Neural cell (in vitro differentiated cells): Measurements from ENCODE around the gene DLX1. TPM values are rescaled to one million over a fixed set of nuclear protein-coding genes. Genes with fewer than 3 reads are reported as not detected.
A peak's percentile ranks its signal among the peaks of the same experiment; 100 is the strongest.

Experiments
- H2AFZ ChIP-seq: fragments of 200-600, 300-800 bp; sonication (generic), shearing (Covaris generic); 2 replicates; pipeline ENCODE4 v1.6.0; 2014; ENCODE audit warnings: low read depth, mild to moderate bottlenecking, antibody characterized with exemption, low read length, moderate library complexity
- H3F3A ChIP-seq: fragments of 200-600 bp; shearing (Covaris generic); 2 replicates; pipeline ENCODE4 v1.6.1; 2016; ENCODE audit warnings: mild to moderate bottlenecking, moderate library complexity, mixed read lengths, antibody characterized with exemption, low read length; ENCODE audit not compliant: insufficient read depth, poor library complexity, severe bottlenecking
- H3K27ac ChIP-seq: fragments of 200-600, 300-800 bp; sonication (generic), shearing (Covaris generic); 2 replicates; pipeline ENCODE4 v1.5.1; 2014; ENCODE audit warnings: mild to moderate bottlenecking, low read length, moderate library complexity
- H3K27me3 ChIP-seq: fragments of 300-800, 200-600 bp; sonication (generic), shearing (Covaris generic); 2 replicates; pipeline ENCODE4 v1.6.0; 2014; ENCODE audit warnings: mild to moderate bottlenecking, low read depth, low read length, moderate library complexity; ENCODE audit not compliant: insufficient read depth
- H3K36me3 ChIP-seq: fragments of 300-800, 200-600 bp; sonication (generic), shearing (Covaris generic); 2 replicates; pipeline ENCODE4 v1.5.1; 2014; ENCODE audit warnings: mild to moderate bottlenecking, antibody characterized with exemption, low read length, moderate library complexity; ENCODE audit not compliant: insufficient read depth
- H3K4me2 ChIP-seq: fragments of 300-800, 200-600 bp; sonication (generic), shearing (Covaris generic); 2 replicates; pipeline ENCODE4 v1.6.0; 2014; ENCODE audit warnings: mild to moderate bottlenecking, low read length
- H3K4me3 ChIP-seq: fragments of 300-800, 200-600 bp; sonication (generic), shearing (Covaris generic); 2 replicates; pipeline ENCODE4 v1.5.1; 2014; ENCODE audit warnings: mild to moderate bottlenecking, low read length, moderate library complexity
- H3K79me2 ChIP-seq: fragments of 200-600 bp; shearing (Covaris generic); replicated peaks from 2 replicates; pipeline ENCODE4 v1.6.0; 2014; ENCODE audit warnings: mild to moderate bottlenecking, low read length, moderate library complexity; ENCODE audit not compliant: insufficient read depth
- H3K9ac ChIP-seq: fragments of 300-800, 200-600 bp; sonication (generic), shearing (Covaris generic); 2 replicates; pipeline ENCODE4 v1.6.1; 2016; ENCODE audit warnings: mild to moderate bottlenecking, low read length, mixed read lengths
- H3K9me2 ChIP-seq: fragments of 200-600 bp; shearing (Covaris generic); 2 replicates; pipeline ENCODE4 v1.6.1; 2016; ENCODE audit warnings: mild to moderate bottlenecking, low read length, mixed read lengths; ENCODE audit not compliant: insufficient read depth
- H3K9me3 ChIP-seq: fragments of 200-600, 300-800 bp; sonication (generic), shearing (Covaris generic); 2 replicates; pipeline ENCODE4 v1.6.1; 2016; ENCODE audit warnings: mild to moderate bottlenecking, mixed run types, low read length, moderate library complexity, mixed read lengths
- H4K20me1 ChIP-seq: fragments of 200-600 bp; shearing (Covaris generic); 2 replicates; pipeline ENCODE4 v1.6.1; 2016; ENCODE audit warnings: mild to moderate bottlenecking, mixed run types; ENCODE audit not compliant: insufficient read depth
- EP300 ChIP-seq: fragments of 450-650 bp; conservative IDR thresholded peaks from 2 replicates; pipeline ENCODE4 v1.6.1; 2014; ENCODE audit warnings: antibody characterized with exemption, mild to moderate bottlenecking, moderate library complexity; ENCODE audit not compliant: poor library complexity, severe bottlenecking
- EZH2 ChIP-seq: fragments of 200-600, 300-800 bp; shearing (Covaris generic), sonication (generic); IDR thresholded peaks from 2 replicates; pipeline ENCODE4 v1.6.1; 2014; ENCODE audit warnings: antibody characterized with exemption, low read length, borderline replicate concordance, mild to moderate bottlenecking; ENCODE audit not compliant: insufficient read depth, poor library complexity, severe bottlenecking
- MXI1 ChIP-seq: fragments of 450-650 bp; conservative IDR thresholded peaks from 2 replicates; pipeline ENCODE4 v1.6.1; 2014; ENCODE audit warnings: antibody characterized with exemption, mild to moderate bottlenecking; ENCODE audit not compliant: poor library complexity, severe bottlenecking
- POLR2AphosphoS5 ChIP-seq: IDR thresholded peaks from 2 replicates; pipeline ENCODE4 v1.6.1; 2012
- RAD21 ChIP-seq: fragments of 450-650 bp; conservative IDR thresholded peaks from 2 replicates; pipeline ENCODE4 v1.6.1; 2014; ENCODE audit warnings: antibody characterized with exemption, mild to moderate bottlenecking, moderate library complexity
- REST ChIP-seq: IDR thresholded peaks from 2 replicates; pipeline ENCODE4 v1.6.1; 2012; ENCODE audit warnings: borderline replicate concordance
- SMC3 ChIP-seq: fragments of 450-650 bp; conservative IDR thresholded peaks from 2 replicates; pipeline ENCODE4 v1.6.1; 2014; ENCODE audit warnings: antibody characterized with exemption, mild to moderate bottlenecking, moderate library complexity; ENCODE audit not compliant: poor library complexity
- TAF1 ChIP-seq: IDR thresholded peaks from 2 replicates; pipeline ENCODE4 v1.6.1; 2012; ENCODE audit warnings: low read depth
- polyA plus RNA-seq: library from polyadenylated mRNA; depleted of rRNA; stranded (reverse); fragments of >200 nt; gene quantifications from 2 replicates; pipeline ENCODE4 v1.2.3, GENCODE V29; 2014
- TF ChIP-seq, protein P1 (sequence below): fragments of 450-650 bp; IDR thresholded peaks from 2 replicates; pipeline ENCODE4 v1.5.1; 2014; ENCODE audit warnings: antibody characterized with exemption, mild to moderate bottlenecking, moderate library complexity; ENCODE audit not compliant: poor library complexity, severe bottlenecking

The DLX1 gene
- polyA plus RNA-seq, 1 donor from 2014 or later = 67.3 TPM

- Histone ChIP-seq H3K4me3 (peak overlapping the region; percentile 85), H3K27me3 (peaks cover 11% of the 10 kb centered on the region), H3K79me2 (peaks cover 76% of the 10 kb centered on the region), H3K9me3 (no peaks in the 10 kb centered on the region), H2AFZ (no peak overlapping the region), H3K27ac (peak overlapping the region; percentile 93), H3K9me2 (no peaks in the 10 kb centered on the region), H3F3A (peaks cover 5% of the 10 kb centered on the region), H3K9ac (peak overlapping the region; percentile 92), H3K36me3 (no peaks in the 10 kb centered on the region), H4K20me1 (peaks cover 3% of the 10 kb centered on the region), H3K4me2 (peak overlapping the region; percentile 92)
- TF ChIP-seq TAF1 (peak; percentile 66), REST (peak; percentile 13), RAD21 (no peak), EP300 (peak; percentile 58), EZH2 (no peak), POLR2AphosphoS5 (peak; percentile 72), SMC3 (no peak), MXI1 (no peak)
- TF ChIP-seq, protein P1, sequence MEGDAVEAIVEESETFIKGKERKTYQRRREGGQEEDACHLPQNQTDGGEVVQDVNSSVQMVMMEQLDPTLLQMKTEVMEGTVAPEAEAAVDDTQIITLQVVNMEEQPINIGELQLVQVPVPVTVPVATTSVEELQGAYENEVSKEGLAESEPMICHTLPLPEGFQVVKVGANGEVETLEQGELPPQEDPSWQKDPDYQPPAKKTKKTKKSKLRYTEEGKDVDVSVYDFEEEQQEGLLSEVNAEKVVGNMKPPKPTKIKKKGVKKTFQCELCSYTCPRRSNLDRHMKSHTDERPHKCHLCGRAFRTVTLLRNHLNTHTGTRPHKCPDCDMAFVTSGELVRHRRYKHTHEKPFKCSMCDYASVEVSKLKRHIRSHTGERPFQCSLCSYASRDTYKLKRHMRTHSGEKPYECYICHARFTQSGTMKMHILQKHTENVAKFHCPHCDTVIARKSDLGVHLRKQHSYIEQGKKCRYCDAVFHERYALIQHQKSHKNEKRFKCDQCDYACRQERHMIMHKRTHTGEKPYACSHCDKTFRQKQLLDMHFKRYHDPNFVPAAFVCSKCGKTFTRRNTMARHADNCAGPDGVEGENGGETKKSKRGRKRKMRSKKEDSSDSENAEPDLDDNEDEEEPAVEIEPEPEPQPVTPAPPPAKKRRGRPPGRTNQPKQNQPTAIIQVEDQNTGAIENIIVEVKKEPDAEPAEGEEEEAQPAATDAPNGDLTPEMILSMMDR = no peak
Measured at GRCh38 chr2:172095146-172095904, 10.0 kb downstream of the DLX1 start.

DNA sequence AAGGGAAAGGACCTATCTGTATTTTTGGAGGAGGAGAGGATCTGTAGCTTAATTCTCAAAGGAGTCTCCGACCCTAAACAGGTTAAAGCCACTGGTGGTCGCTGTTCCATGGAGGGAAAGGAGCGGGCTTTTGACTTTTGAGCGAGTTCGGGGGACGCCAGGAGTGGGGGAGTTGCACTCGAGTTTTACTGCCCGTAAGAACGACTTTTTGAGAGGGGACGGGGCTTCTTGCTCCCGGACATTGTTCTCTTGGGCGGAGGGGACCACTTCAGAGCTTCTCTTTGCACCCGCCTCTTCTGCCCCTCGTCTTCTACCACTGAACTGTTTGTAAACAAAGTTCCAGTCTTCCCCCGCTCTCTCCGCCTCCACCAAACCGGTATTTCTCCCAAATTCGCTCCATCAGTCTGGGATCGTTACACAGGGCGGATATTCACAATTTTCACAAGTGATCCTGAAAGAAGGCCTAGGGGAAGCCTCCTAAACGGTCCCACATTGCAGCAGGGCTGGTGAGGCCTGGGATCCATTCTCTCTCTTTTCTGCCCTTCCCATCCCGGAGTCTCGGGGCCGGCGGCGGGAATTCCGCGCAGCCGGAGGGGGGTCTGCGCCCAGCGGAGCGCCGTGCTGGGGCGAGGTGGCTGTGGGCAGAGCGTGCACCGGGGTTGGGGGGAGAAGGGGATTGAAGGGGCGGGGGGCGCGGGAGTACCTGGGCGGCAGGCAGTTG, 10.8 kb downstream of the DLX1 start:
- TF ChIP-seq RAD21 (no peak), EZH2 (no peak), SMC3 (no peak), EP300 (no peak)
- TF ChIP-seq, protein P1 = peak; percentile 58
- Histone ChIP-seq H3K4me2 (peak overlapping the region; percentile 92), H3K27ac (peak overlapping the region; percentile 93), H2AFZ (no peak overlapping the region), H3K9ac (peak overlapping the region; percentile 92), H3K36me3 (no peaks in the 10 kb centered on the region), H3F3A (peaks cover 5% of the 10 kb centered on the region), H4K20me1 (peaks cover 10% of the 10 kb centered on the region), H3K27me3 (peaks cover 11% of the 10 kb centered on the region), H3K4me3 (peak overlapping the region; percentile 85), H3K9me3 (no peaks in the 10 kb centered on the region), H3K79me2 (peaks cover 77% of the 10 kb centered on the region), H3K9me2 (no peaks in the 10 kb centered on the region)
